B cell (primary cell): ENCODE results near the gene ANKRD28. TPM values are rescaled to one million over a fixed set of nuclear protein-coding genes. Genes with fewer than 3 reads are reported as not detected.

ENCODE experiments used
- ATAC-seq: fragments of 200-7000 bp; cut with Tn5 transposase; one replicate; pipeline ENCODE4 v1.10.0; 2021; ENCODE audit warnings: low read depth, mild to moderate bottlenecking, moderate number of reproducible peaks, moderate library complexity
- CTCF ChIA-PET: fragments of 350-600 bp; sonication (Branson Sonifier 250); formaldehyde crosslinking; loops from one replicate; lab custom pipeline; 2021; ENCODE audit warnings: antibody characterized with exemption, inconsistent platforms; lab: Charles Lee
- POLR2A ChIA-PET: fragments of 350-600 bp; sonication (Branson Sonifier 250); formaldehyde crosslinking; loops from one replicate; lab custom pipeline; 2021; ENCODE audit warnings: antibody characterized with exemption; lab: Charles Lee
- DNase-seq: peaks from one replicate; pipeline ENCODE4 v3.0.0; 2013
- H2AFZ ChIP-seq: 2 replicates; pipeline ENCODE4 v1.6.1; 2012; ENCODE audit warnings: mild to moderate bottlenecking, low read depth, low read length; ENCODE audit not compliant: insufficient read depth, poor library complexity, severe bottlenecking
- H3K27ac ChIP-seq, 2 donors: 1 replicate in 1 of 2; 2 replicates in 1 of 2; pipeline ENCODE4 v1.5.1; 2012 to 2013; ENCODE audit warnings: low read length in 2 of 2, mild to moderate bottlenecking in 2 of 2, moderate library complexity in 1 of 2
- H3K27me3 ChIP-seq, 4 experiments: fragments of 200-600 bp in 1 of 4; sonication (generic) in 1 of 4; replicated peaks in 1 of 4; 1 replicate in 2 of 4; 2 replicates in 2 of 4; pipeline versions ENCODE4 v1.6.1 to v1.7.0; 2013 to 2016; ENCODE audit warnings: low read length in 3 of 4, mild to moderate bottlenecking in 2 of 4, mixed read lengths in 1 of 4, moderate library complexity in 1 of 4; ENCODE audit not compliant: insufficient read depth in 4 of 4, control insufficient read depth in 3 of 4; ENCODE audit errors: control extremely low read depth in 1 of 4
- H3K36me3 ChIP-seq, 2 experiments: replicated peaks in 1 of 2; 1 replicate in 1 of 2; 2 replicates in 1 of 2; pipeline versions ENCODE4 v1.6.1 to v1.7.1; 2013; ENCODE audit warnings: low read length in 1 of 2; ENCODE audit not compliant: insufficient read depth in 2 of 2, control insufficient read depth in 1 of 2; ENCODE audit errors: control extremely low read depth in 1 of 2, extremely low read depth in 1 of 2
- H3K4me1 ChIP-seq, 2 donors: fragments of 200-600 bp in 1 of 2; sonication (generic) in 1 of 2; 1 replicate in 1 of 2; 2 replicates in 1 of 2; pipeline versions ENCODE4 v1.5.1 to v1.6.1; 2013 to 2017; ENCODE audit warnings: low read length in 2 of 2; ENCODE audit not compliant: control insufficient read depth in 2 of 2, insufficient read depth in 2 of 2
- H3K4me2 ChIP-seq: replicated peaks from 2 replicates; pipeline ENCODE3; 2012; ENCODE audit warnings: mild to moderate bottlenecking, low read depth, low read length; ENCODE audit not compliant: poor library complexity, severe bottlenecking
- H3K4me3 ChIP-seq, 5 experiments: fragments of 200-600 bp in 1 of 5; sonication (generic) in 1 of 5; 1 replicate in 3 of 5; 2 replicates in 2 of 5; pipeline versions ENCODE4 v1.5.1 to v1.7.0; 2011 to 2016; ENCODE audit warnings: low read length in 4 of 5, mild to moderate bottlenecking in 4 of 5, low read depth in 2 of 5, control low read depth in 1 of 5, moderate library complexity in 1 of 5; ENCODE audit not compliant: insufficient read depth in 1 of 5; ENCODE audit errors: control extremely low read depth in 1 of 5, extremely low read depth in 1 of 5
- H3K79me2 ChIP-seq: fragments of 200-600 bp; sonication (generic); one replicate; pipeline ENCODE4 v1.6.0; 2016; ENCODE audit warnings: low read length; ENCODE audit not compliant: control insufficient read depth, insufficient read depth
- H3K9ac ChIP-seq: fragments of 200-600 bp; sonication (generic); 2 replicates; pipeline ENCODE4 v1.6.1; 2017; ENCODE audit warnings: mild to moderate bottlenecking, low read length, moderate library complexity
- H3K9me3 ChIP-seq, 3 donors: one replicate each; pipeline versions ENCODE4 v1.6.1 to v1.7.1; 2013; ENCODE audit warnings: low read length in 2 of 3; ENCODE audit not compliant: control insufficient read depth in 2 of 3, insufficient read depth in 1 of 3; ENCODE audit errors: control extremely low read depth in 1 of 3
- H4K20me1 ChIP-seq: 2 replicates; pipeline ENCODE4 v1.6.0; 2012; ENCODE audit warnings: mild to moderate bottlenecking, low read length; ENCODE audit not compliant: insufficient read depth, control insufficient read depth, poor library complexity, severe bottlenecking
- H3K27ac Mint-ChIP-seq: one replicate; pipeline ENCODE4 v1.8.0; 2021; ENCODE audit warnings: mixed read lengths
- H3K27me3 Mint-ChIP-seq: one replicate; pipeline ENCODE4 v1.8.0; 2021; ENCODE audit warnings: mixed read lengths
- H3K4me1 Mint-ChIP-seq: one replicate; pipeline ENCODE4 v1.8.0; 2021; ENCODE audit warnings: mixed read lengths
- H3K4me3 Mint-ChIP-seq: one replicate; pipeline ENCODE4 v1.8.0; 2021; ENCODE audit warnings: mixed read lengths
- H3K9me3 Mint-ChIP-seq: one replicate; pipeline ENCODE4 v1.8.0; 2022; ENCODE audit warnings: mixed read lengths; ENCODE audit not compliant: insufficient read depth
- EZH2 ChIP-seq: IDR thresholded peaks from 2 replicates; pipeline ENCODE4 v1.6.1; 2012; ENCODE audit warnings: borderline replicate concordance, low read depth, mild to moderate bottlenecking, moderate library complexity, low read length; ENCODE audit not compliant: insufficient read depth, poor library complexity, severe bottlenecking
- WGBS: methylation state at CpG from one replicate; pipeline ENCODE4 v1.1.5; 2013; ENCODE audit warnings: missing lambda C conversion rate; ENCODE audit not compliant: insufficient coverage; 5-methylcytosine and 5-hydroxymethylcytosine counted together
- intact Hi-C: fragments of 100-400 bp; cut with micrococcal nuclease; formaldehyde crosslinking; loops from one replicate; pipeline ENCODE4 v1.10.0; 2022
- polyA plus RNA-seq: library from polyadenylated mRNA; depleted of rRNA; stranded (reverse); fragments of >200 nt; gene quantifications from 2 replicates; pipeline ENCODE4 v1.2.3, GENCODE V29; 2012
- total RNA-seq, 2 donors: library from RNA; stranded (reverse); fragments of 120-200 nt in 1 of 2; gene quantifications; 1 replicate in 1 of 2; 2 replicates in 1 of 2; pipeline versions ENCODE4 v1.2.3 to v1.2.4, GENCODE V29; 2013 to 2022
- TF ChIP-seq, protein P1 (sequence below): fragments of 200-600 bp; IDR thresholded peaks from one replicate; pipeline ENCODE4 v1.8.0; 2022; ENCODE audit warnings: antibody characterized with exemption, mild to moderate bottlenecking

ANKRD28 gene
- total and polyA plus RNA-seq, 2 donors (not counting 1 experiment from before 2014, with no cell fraction given), result 20.7 to 37.4 TPM

DNA sequence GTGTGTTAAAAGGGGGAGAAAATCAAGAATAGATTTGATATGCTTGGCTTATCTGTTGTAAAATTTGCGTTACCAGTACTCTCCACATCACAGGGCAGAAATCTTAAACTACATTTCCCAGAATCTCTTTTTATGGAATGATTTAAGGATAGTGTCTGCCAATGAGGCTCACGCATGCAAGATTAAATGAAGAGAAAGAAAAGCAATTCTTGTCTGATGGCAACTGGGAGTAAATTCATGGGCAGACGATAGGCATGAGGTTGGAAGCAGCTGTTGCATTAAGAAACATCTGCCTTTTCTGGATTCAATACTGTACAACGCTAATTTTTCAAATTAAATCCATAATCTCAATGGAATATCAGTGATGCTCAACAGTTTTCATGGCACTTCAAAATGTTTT is 27.2 kb upstream of the ANKRD28 start:
- no peaks in the 10 kb centered on the region for H3K27me3 ChIP-seq
- no peak overlapping the region for H3K27ac ChIP-seq
- no peak overlapping the region for H3K9ac ChIP-seq
- POLR2A ChIA-PET, result no interaction called here
- no peak for ATAC-seq
- TF ChIP-seq, protein P1, sequence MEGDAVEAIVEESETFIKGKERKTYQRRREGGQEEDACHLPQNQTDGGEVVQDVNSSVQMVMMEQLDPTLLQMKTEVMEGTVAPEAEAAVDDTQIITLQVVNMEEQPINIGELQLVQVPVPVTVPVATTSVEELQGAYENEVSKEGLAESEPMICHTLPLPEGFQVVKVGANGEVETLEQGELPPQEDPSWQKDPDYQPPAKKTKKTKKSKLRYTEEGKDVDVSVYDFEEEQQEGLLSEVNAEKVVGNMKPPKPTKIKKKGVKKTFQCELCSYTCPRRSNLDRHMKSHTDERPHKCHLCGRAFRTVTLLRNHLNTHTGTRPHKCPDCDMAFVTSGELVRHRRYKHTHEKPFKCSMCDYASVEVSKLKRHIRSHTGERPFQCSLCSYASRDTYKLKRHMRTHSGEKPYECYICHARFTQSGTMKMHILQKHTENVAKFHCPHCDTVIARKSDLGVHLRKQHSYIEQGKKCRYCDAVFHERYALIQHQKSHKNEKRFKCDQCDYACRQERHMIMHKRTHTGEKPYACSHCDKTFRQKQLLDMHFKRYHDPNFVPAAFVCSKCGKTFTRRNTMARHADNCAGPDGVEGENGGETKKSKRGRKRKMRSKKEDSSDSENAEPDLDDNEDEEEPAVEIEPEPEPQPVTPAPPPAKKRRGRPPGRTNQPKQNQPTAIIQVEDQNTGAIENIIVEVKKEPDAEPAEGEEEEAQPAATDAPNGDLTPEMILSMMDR, result no peak
- no peak for TF ChIP-seq EZH2
- Mint-ChIP-seq H3K4me3 (no peak overlapping the region), H3K9me3 (no peaks in the 10 kb centered on the region), H3K27ac (no peak overlapping the region), H3K4me1 (peaks cover 20% of the 10 kb centered on the region), H3K27me3 (no peaks in the 10 kb centered on the region)
- no peaks in the 10 kb centered on the region for H3K36me3 ChIP-seq
- H3K4me3 ChIP-seq, result no peak overlapping the region
- no peak overlapping the region for H3K4me2 ChIP-seq
- H3K4me1 ChIP-seq, result no peaks in the 10 kb centered on the region
- intact Hi-C loops, result no loop called here
- CTCF ChIA-PET, result no interaction called here
- 100% methylated on average over 1 of the region's 4 CpGs for WGBS
- H3K9me3 ChIP-seq, result no peaks in the 10 kb centered on the region
- no peak for DNase-seq
- H3K79me2 ChIP-seq, result peaks cover 73% of the 10 kb centered on the region
- peaks cover 23% of the 10 kb centered on the region for H4K20me1 ChIP-seq
- H2AFZ ChIP-seq, result no peak overlapping the region

DNA sequence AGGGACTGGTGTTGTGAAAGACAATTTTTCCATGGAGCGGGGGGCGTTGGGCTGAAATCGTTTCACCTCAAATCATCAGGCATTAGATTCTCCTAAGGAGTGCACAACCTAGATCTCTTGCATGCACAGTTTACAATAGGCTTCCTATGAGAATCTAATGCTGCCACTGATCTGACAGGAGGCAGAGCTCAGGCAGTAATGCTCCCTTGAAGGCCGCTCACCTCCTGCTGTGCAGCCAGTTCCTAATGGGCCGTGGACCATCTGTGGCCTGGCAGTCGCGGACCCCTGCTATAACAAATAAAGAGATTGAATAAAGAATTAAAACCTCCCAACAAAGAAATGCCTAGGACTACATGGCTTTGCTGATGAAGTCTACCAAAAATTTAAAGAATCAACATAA is 25.3 kb upstream of the ANKRD28 start:
- Histone ChIP-seq H3K27me3 (no peaks in the 10 kb centered on the region), H3K4me2 (no peak overlapping the region), H3K4me1 (no peaks in the 10 kb centered on the region), H3K36me3 (no peaks in the 10 kb centered on the region), H3K27ac (no peak overlapping the region), H3K9me3 (no peaks in the 10 kb centered on the region), H3K9ac (no peak overlapping the region), H2AFZ (no peak overlapping the region), H3K79me2 (peaks cover 79% of the 10 kb centered on the region), H4K20me1 (peaks cover 30% of the 10 kb centered on the region), H3K4me3 (no peak overlapping the region)
- Mint-ChIP-seq H3K9me3 (no peaks in the 10 kb centered on the region), H3K4me3 (no peak overlapping the region), H3K27me3 (no peaks in the 10 kb centered on the region), H3K4me1 (peaks cover 22% of the 10 kb centered on the region), H3K27ac (no peak overlapping the region)
- intact Hi-C loops, result no loop called here
- ChIA-PET CTCF (no interaction called here), POLR2A (no interaction called here)
- DNase-seq (no peak), ATAC-seq (no peak)
- no peak for TF ChIP-seq EZH2
- TF ChIP-seq, protein P1, result no peak
- WGBS, result 97% methylated on average over 3 of the region's 7 CpGs
